B cell (primary cell): Measurements from ENCODE around the gene C5. TPM values are rescaled to one million over a fixed set of nuclear protein-coding genes. Genes with fewer than 3 reads are reported as not detected.
A peak's percentile ranks its signal among the peaks of the same experiment; 100 is the strongest.

Experiments
- ATAC-seq: fragments of 200-7000 bp; cut with Tn5 transposase; one replicate; pipeline ENCODE4 v1.10.0; 2021; ENCODE audit warnings: low read depth, mild to moderate bottlenecking, moderate number of reproducible peaks, moderate library complexity
- CTCF ChIA-PET: fragments of 350-600 bp; sonication (Branson Sonifier 250); formaldehyde crosslinking; loops from one replicate; lab custom pipeline; 2021; ENCODE audit warnings: antibody characterized with exemption, inconsistent platforms; lab: Charles Lee
- POLR2A ChIA-PET: fragments of 350-600 bp; sonication (Branson Sonifier 250); formaldehyde crosslinking; loops from one replicate; lab custom pipeline; 2021; ENCODE audit warnings: antibody characterized with exemption; lab: Charles Lee
- DNase-seq: peaks from one replicate; pipeline ENCODE4 v3.0.0; 2013
- H2AFZ ChIP-seq: 2 replicates; pipeline ENCODE4 v1.6.1; 2012; ENCODE audit warnings: mild to moderate bottlenecking, low read depth, low read length; ENCODE audit not compliant: insufficient read depth, poor library complexity, severe bottlenecking
- H3K27ac ChIP-seq, 2 donors: 1 replicate in 1 of 2; 2 replicates in 1 of 2; pipeline ENCODE4 v1.5.1; 2012 to 2013; ENCODE audit warnings: low read length in 2 of 2, mild to moderate bottlenecking in 2 of 2, moderate library complexity in 1 of 2
- H3K27me3 ChIP-seq, 4 experiments: fragments of 200-600 bp in 1 of 4; sonication (generic) in 1 of 4; replicated peaks in 1 of 4; 1 replicate in 2 of 4; 2 replicates in 2 of 4; pipeline versions ENCODE4 v1.6.1 to v1.7.0; 2013 to 2016; ENCODE audit warnings: low read length in 3 of 4, mild to moderate bottlenecking in 2 of 4, mixed read lengths in 1 of 4, moderate library complexity in 1 of 4; ENCODE audit not compliant: insufficient read depth in 4 of 4, control insufficient read depth in 3 of 4; ENCODE audit errors: control extremely low read depth in 1 of 4
- H3K36me3 ChIP-seq, 2 experiments: replicated peaks in 1 of 2; 1 replicate in 1 of 2; 2 replicates in 1 of 2; pipeline versions ENCODE4 v1.6.1 to v1.7.1; 2013; ENCODE audit warnings: low read length in 1 of 2; ENCODE audit not compliant: insufficient read depth in 2 of 2, control insufficient read depth in 1 of 2; ENCODE audit errors: control extremely low read depth in 1 of 2, extremely low read depth in 1 of 2
- H3K4me1 ChIP-seq, 2 donors: fragments of 200-600 bp in 1 of 2; sonication (generic) in 1 of 2; 1 replicate in 1 of 2; 2 replicates in 1 of 2; pipeline versions ENCODE4 v1.5.1 to v1.6.1; 2013 to 2017; ENCODE audit warnings: low read length in 2 of 2; ENCODE audit not compliant: control insufficient read depth in 2 of 2, insufficient read depth in 2 of 2
- H3K4me2 ChIP-seq: replicated peaks from 2 replicates; pipeline ENCODE3; 2012; ENCODE audit warnings: mild to moderate bottlenecking, low read depth, low read length; ENCODE audit not compliant: poor library complexity, severe bottlenecking
- H3K4me3 ChIP-seq, 5 experiments: fragments of 200-600 bp in 1 of 5; sonication (generic) in 1 of 5; 1 replicate in 3 of 5; 2 replicates in 2 of 5; pipeline versions ENCODE4 v1.5.1 to v1.7.0; 2011 to 2016; ENCODE audit warnings: low read length in 4 of 5, mild to moderate bottlenecking in 4 of 5, low read depth in 2 of 5, control low read depth in 1 of 5, moderate library complexity in 1 of 5; ENCODE audit not compliant: insufficient read depth in 1 of 5; ENCODE audit errors: control extremely low read depth in 1 of 5, extremely low read depth in 1 of 5
- H3K79me2 ChIP-seq: fragments of 200-600 bp; sonication (generic); one replicate; pipeline ENCODE4 v1.6.0; 2016; ENCODE audit warnings: low read length; ENCODE audit not compliant: control insufficient read depth, insufficient read depth
- H3K9ac ChIP-seq: fragments of 200-600 bp; sonication (generic); 2 replicates; pipeline ENCODE4 v1.6.1; 2017; ENCODE audit warnings: mild to moderate bottlenecking, low read length, moderate library complexity
- H3K9me3 ChIP-seq, 3 donors: one replicate each; pipeline versions ENCODE4 v1.6.1 to v1.7.1; 2013; ENCODE audit warnings: low read length in 2 of 3; ENCODE audit not compliant: control insufficient read depth in 2 of 3, insufficient read depth in 1 of 3; ENCODE audit errors: control extremely low read depth in 1 of 3
- H4K20me1 ChIP-seq: 2 replicates; pipeline ENCODE4 v1.6.0; 2012; ENCODE audit warnings: mild to moderate bottlenecking, low read length; ENCODE audit not compliant: insufficient read depth, control insufficient read depth, poor library complexity, severe bottlenecking
- H3K27ac Mint-ChIP-seq: one replicate; pipeline ENCODE4 v1.8.0; 2021; ENCODE audit warnings: mixed read lengths
- H3K27me3 Mint-ChIP-seq: one replicate; pipeline ENCODE4 v1.8.0; 2021; ENCODE audit warnings: mixed read lengths
- H3K4me1 Mint-ChIP-seq: one replicate; pipeline ENCODE4 v1.8.0; 2021; ENCODE audit warnings: mixed read lengths
- H3K4me3 Mint-ChIP-seq: one replicate; pipeline ENCODE4 v1.8.0; 2021; ENCODE audit warnings: mixed read lengths
- H3K9me3 Mint-ChIP-seq: one replicate; pipeline ENCODE4 v1.8.0; 2022; ENCODE audit warnings: mixed read lengths; ENCODE audit not compliant: insufficient read depth
- EZH2 ChIP-seq: IDR thresholded peaks from 2 replicates; pipeline ENCODE4 v1.6.1; 2012; ENCODE audit warnings: borderline replicate concordance, low read depth, mild to moderate bottlenecking, moderate library complexity, low read length; ENCODE audit not compliant: insufficient read depth, poor library complexity, severe bottlenecking
- WGBS: methylation state at CpG from one replicate; pipeline ENCODE4 v1.1.5; 2013; ENCODE audit warnings: missing lambda C conversion rate; ENCODE audit not compliant: insufficient coverage; 5-methylcytosine and 5-hydroxymethylcytosine counted together
- intact Hi-C: fragments of 100-400 bp; cut with micrococcal nuclease; formaldehyde crosslinking; loops from one replicate; pipeline ENCODE4 v1.10.0; 2022
- polyA plus RNA-seq: library from polyadenylated mRNA; depleted of rRNA; stranded (reverse); fragments of >200 nt; gene quantifications from 2 replicates; pipeline ENCODE4 v1.2.3, GENCODE V29; 2012
- total RNA-seq, 2 donors: library from RNA; stranded (reverse); fragments of 120-200 nt in 1 of 2; gene quantifications; 1 replicate in 1 of 2; 2 replicates in 1 of 2; pipeline versions ENCODE4 v1.2.3 to v1.2.4, GENCODE V29; 2013 to 2022
- TF ChIP-seq, protein P1 (sequence below): fragments of 200-600 bp; IDR thresholded peaks from one replicate; pipeline ENCODE4 v1.8.0; 2022; ENCODE audit warnings: antibody characterized with exemption, mild to moderate bottlenecking

The C5 gene
- total and polyA plus RNA-seq, 2 donors (not counting 1 experiment from before 2014, with no cell fraction given), result 2.7 to 10.4 TPM

GRCh38 chr9:120926397-120926928, 123.6 kb downstream of the C5 start, which contains the start of gene TRAF1:
TRAF1 (minus strand) TSS chr9:120926796; CDS start chr9:120926075, 721 bp downstream.
- WGBS, result 23% methylated on average over 6 of the region's 6 CpGs
- Histone ChIP-seq H3K4me2 (peak within 1 kb of the TSS; percentile 98), H3K36me3 (no peaks in the 10 kb centered on the region), H2AFZ (peak within 1 kb of the TSS; percentile 14), H4K20me1 (no peaks in the 10 kb centered on the region), H3K9me3 (no peaks in the 10 kb centered on the region), H3K79me2 (peaks cover 4% of the 10 kb centered on the region), H3K27ac (peak within 1 kb of the TSS; percentile 90 to 99), H3K4me1 (peaks cover 56 to 84% of the 10 kb centered on the region in 2 donors), H3K27me3 (no peaks in the 10 kb centered on the region), H3K9ac (peak within 1 kb of the TSS; percentile 82), H3K4me3 (no peak within 1 kb of the TSS)
- CTCF ChIA-PET, result interaction anchor here (1.3 kb wide), 1 partner anchor 10 kb away, joined by 4 read pairs; no protein-coding TSS in a partner anchor
- Mint-ChIP-seq H3K4me1 (peaks cover 79% of the 10 kb centered on the region), H3K4me3 (peak within 1 kb of the TSS; percentile 80), H3K9me3 (no peaks in the 10 kb centered on the region), H3K27me3 (no peaks in the 10 kb centered on the region), H3K27ac (peak within 1 kb of the TSS; percentile 95)
- DNase-seq (peak; percentile 73), ATAC-seq (peak; percentile 26)
- no peak for TF ChIP-seq EZH2
- TF ChIP-seq, protein P1, sequence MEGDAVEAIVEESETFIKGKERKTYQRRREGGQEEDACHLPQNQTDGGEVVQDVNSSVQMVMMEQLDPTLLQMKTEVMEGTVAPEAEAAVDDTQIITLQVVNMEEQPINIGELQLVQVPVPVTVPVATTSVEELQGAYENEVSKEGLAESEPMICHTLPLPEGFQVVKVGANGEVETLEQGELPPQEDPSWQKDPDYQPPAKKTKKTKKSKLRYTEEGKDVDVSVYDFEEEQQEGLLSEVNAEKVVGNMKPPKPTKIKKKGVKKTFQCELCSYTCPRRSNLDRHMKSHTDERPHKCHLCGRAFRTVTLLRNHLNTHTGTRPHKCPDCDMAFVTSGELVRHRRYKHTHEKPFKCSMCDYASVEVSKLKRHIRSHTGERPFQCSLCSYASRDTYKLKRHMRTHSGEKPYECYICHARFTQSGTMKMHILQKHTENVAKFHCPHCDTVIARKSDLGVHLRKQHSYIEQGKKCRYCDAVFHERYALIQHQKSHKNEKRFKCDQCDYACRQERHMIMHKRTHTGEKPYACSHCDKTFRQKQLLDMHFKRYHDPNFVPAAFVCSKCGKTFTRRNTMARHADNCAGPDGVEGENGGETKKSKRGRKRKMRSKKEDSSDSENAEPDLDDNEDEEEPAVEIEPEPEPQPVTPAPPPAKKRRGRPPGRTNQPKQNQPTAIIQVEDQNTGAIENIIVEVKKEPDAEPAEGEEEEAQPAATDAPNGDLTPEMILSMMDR, result no peak
- POLR2A ChIA-PET, result interaction anchor here (0.5 to 2.0 kb wide), 2 partner anchors 34 to 35 kb away, joined by 7 to 8 read pairs; no protein-coding TSS in a partner anchor
- intact Hi-C loops, result loop anchor here (5.0 kb wide), 1 partner anchor 146 kb away; the partner anchor contains the start of gene CNTRL
